Astrocyte (in vitro differentiated cells and primary cell): ENCODE results near the gene TMPRSS13. TPM values are rescaled to one million over a fixed set of nuclear protein-coding genes. Genes with fewer than 3 reads are reported as not detected.

Experiments used
- DNase-seq: peaks from one replicate; pipeline ENCODE4 v3.0.0-alpha.2; 2010; ENCODE audit warnings: low read depth
- FAIRE-seq: peaks from 2 replicates; lab custom pipeline; 2011; peaks lifted over from hg19 to GRCh38; lab: Jason Lieb, UNC
- H2AFZ ChIP-seq: 2 replicates; pipeline ENCODE4 v1.6.0; 2012; ENCODE audit warnings: low read depth, low read length, inconsistent platforms
- H3K27ac ChIP-seq: 2 replicates; pipeline ENCODE4 v1.5.1; 2011; ENCODE audit warnings: low read depth, low read length, inconsistent platforms
- H3K27me3 ChIP-seq: 2 replicates; pipeline ENCODE4 v1.6.0; 2011; ENCODE audit warnings: low read length, inconsistent platforms; ENCODE audit not compliant: insufficient read depth
- H3K36me3 ChIP-seq: 2 replicates; pipeline ENCODE4 v1.5.1; 2011; ENCODE audit warnings: low read length, inconsistent platforms; ENCODE audit not compliant: insufficient read depth
- H3K4me1 ChIP-seq: 2 replicates; pipeline ENCODE4 v1.5.1; 2011; ENCODE audit warnings: low read length, inconsistent platforms; ENCODE audit not compliant: insufficient read depth
- H3K4me2 ChIP-seq: 2 replicates; pipeline ENCODE4 v1.6.0; 2012; ENCODE audit warnings: low read length, inconsistent platforms
- H3K4me3 ChIP-seq: 2 replicates; pipeline ENCODE4 v1.5.1; 2011; ENCODE audit warnings: low read depth, mild to moderate bottlenecking, low read length, inconsistent platforms; ENCODE audit not compliant: insufficient read depth
- H3K79me2 ChIP-seq: 2 replicates; pipeline ENCODE4 v1.6.0; 2012; ENCODE audit warnings: mild to moderate bottlenecking, low read length, inconsistent platforms; ENCODE audit not compliant: insufficient read depth
- H3K9ac ChIP-seq: 2 replicates; pipeline ENCODE4 v1.6.0; 2012; ENCODE audit warnings: mild to moderate bottlenecking, low read length, inconsistent platforms
- H3K9me3 ChIP-seq: 2 replicates; pipeline ENCODE4 v1.5.1; 2012; ENCODE audit warnings: low read depth, mild to moderate bottlenecking, low read length, inconsistent platforms; ENCODE audit not compliant: insufficient read depth
- H4K20me1 ChIP-seq: 2 replicates; pipeline ENCODE4 v1.6.0; 2012; ENCODE audit warnings: low read length, inconsistent platforms; ENCODE audit not compliant: insufficient read depth
- H3K27ac Mint-ChIP-seq: one replicate; pipeline ENCODE4 v1.8.0; 2021; ENCODE audit warnings: mild to moderate bottlenecking, mixed read lengths; ENCODE audit not compliant: unreplicated experiment
- H3K27me3 Mint-ChIP-seq: one replicate; pipeline ENCODE4 v1.8.0; 2021; ENCODE audit warnings: low read depth, mixed read lengths; ENCODE audit not compliant: unreplicated experiment
- H3K36me3 Mint-ChIP-seq: one replicate; pipeline ENCODE4 v1.8.0; 2021; ENCODE audit warnings: low read depth, mixed read lengths; ENCODE audit not compliant: unreplicated experiment
- H3K4me1 Mint-ChIP-seq: one replicate; pipeline ENCODE4 v1.8.0; 2021; ENCODE audit warnings: low read depth, mixed read lengths; ENCODE audit not compliant: unreplicated experiment
- H3K4me3 Mint-ChIP-seq: one replicate; pipeline ENCODE4 v1.8.0; 2021; ENCODE audit warnings: mild to moderate bottlenecking, moderate library complexity, mixed read lengths; ENCODE audit not compliant: unreplicated experiment
- H3K9me3 Mint-ChIP-seq: one replicate; pipeline ENCODE4 v1.8.0; 2021; ENCODE audit warnings: mild to moderate bottlenecking, mixed read lengths; ENCODE audit not compliant: unreplicated experiment
- CTCF ChIP-seq: IDR thresholded peaks from 2 replicates; pipeline ENCODE4 v1.5.1; 2011; ENCODE audit warnings: low read depth, mild to moderate bottlenecking, inconsistent platforms, low read length, moderate library complexity; ENCODE audit not compliant: insufficient read depth
- EZH2 ChIP-seq: IDR thresholded peaks from 2 replicates; pipeline ENCODE4 v1.6.1; 2012; ENCODE audit warnings: mild to moderate bottlenecking, low read length, inconsistent platforms; ENCODE audit not compliant: insufficient read depth
- total RNA-seq: library from RNA; stranded (reverse); gene quantifications from 2 replicates; pipeline ENCODE4 v1.2.1, GENCODE V29; 2021

TMPRSS13 gene
- total RNA-seq, 1 donor from 2014 or later = 0.66 TPM

GRCh38 chr11:117910525-117910924 is 18.7 kb downstream of the TMPRSS13 start:
- no peak overlapping the region for H3K4me3 Mint-ChIP-seq
- Histone ChIP-seq H3K79me2 (no peaks in the 10 kb centered on the region), H3K27ac (no peak overlapping the region), H3K27me3 (peaks cover 15% of the 10 kb centered on the region), H3K36me3 (no peaks in the 10 kb centered on the region), H3K9me3 (no peaks in the 10 kb centered on the region), H3K4me3 (no peak overlapping the region), H3K9ac (no peak overlapping the region), H3K4me2 (no peak overlapping the region), H3K4me1 (peaks cover 8% of the 10 kb centered on the region), H2AFZ (no peak overlapping the region), H4K20me1 (no peaks in the 10 kb centered on the region)
- no peaks in the 10 kb centered on the region for H3K9me3 Mint-ChIP-seq
- no peak for DNase-seq
- H3K27ac Mint-ChIP-seq = no peak overlapping the region
- no peak for FAIRE-seq
- peaks cover 45% of the 10 kb centered on the region for H3K27me3 Mint-ChIP-seq
- TF ChIP-seq CTCF (no peak), EZH2 (no peak)
- H3K36me3 Mint-ChIP-seq = no peaks in the 10 kb centered on the region
- peaks cover 11% of the 10 kb centered on the region for H3K4me1 Mint-ChIP-seq

DNA sequence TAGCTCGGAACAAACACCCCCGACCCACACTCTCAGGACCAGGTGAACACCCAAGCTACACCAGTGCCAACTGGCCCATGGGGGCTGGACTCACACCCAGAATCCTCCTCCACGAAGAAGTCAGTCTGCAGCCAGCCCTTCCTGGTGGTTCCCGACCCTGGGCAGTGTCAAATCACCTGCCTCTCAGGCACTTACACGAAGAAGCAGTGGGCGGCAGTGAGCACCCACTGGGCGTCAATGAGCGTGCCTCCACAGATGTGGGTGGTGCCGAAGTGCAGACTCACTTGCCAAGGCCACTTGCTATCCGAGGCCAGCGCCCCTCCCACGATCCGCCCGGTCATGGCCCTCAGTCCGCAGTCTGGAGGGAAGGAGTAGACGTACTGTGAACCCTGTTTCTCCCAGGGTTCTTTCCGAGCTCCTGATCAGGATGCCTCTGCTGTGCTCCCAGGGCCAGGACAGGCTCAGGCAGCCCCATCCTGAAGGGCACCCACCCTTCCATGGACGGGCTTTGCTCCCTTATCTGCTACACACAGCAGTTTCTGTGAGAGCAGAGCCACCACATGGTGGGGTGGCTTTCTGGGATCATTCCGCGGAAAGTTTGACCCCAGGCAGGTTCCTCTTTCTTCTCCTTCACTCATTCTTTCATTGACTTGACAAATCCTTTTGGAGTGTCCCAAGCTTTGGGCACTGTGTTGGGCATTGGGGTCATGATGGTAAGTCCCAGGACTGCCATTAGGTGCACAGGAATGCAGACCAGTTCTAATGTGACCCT is 19.4 kb downstream of the TMPRSS13 start:
- Histone ChIP-seq H3K4me1 (peaks cover 8% of the 10 kb centered on the region), H3K4me3 (no peak overlapping the region), H3K27me3 (peaks cover 15% of the 10 kb centered on the region), H4K20me1 (no peaks in the 10 kb centered on the region), H3K79me2 (no peaks in the 10 kb centered on the region), H3K4me2 (no peak overlapping the region), H2AFZ (no peak overlapping the region), H3K27ac (no peak overlapping the region), H3K36me3 (no peaks in the 10 kb centered on the region), H3K9ac (no peak overlapping the region), H3K9me3 (no peaks in the 10 kb centered on the region)
- Mint-ChIP-seq H3K4me3 (no peak overlapping the region), H3K36me3 (no peaks in the 10 kb centered on the region), H3K27me3 (peaks cover 41% of the 10 kb centered on the region), H3K27ac (no peak overlapping the region), H3K4me1 (peaks cover 11% of the 10 kb centered on the region), H3K9me3 (no peaks in the 10 kb centered on the region)
- DNase-seq = no peak
- TF ChIP-seq EZH2 = no peak
- no peak for TF ChIP-seq CTCF
- FAIRE-seq = no peak
